Measurements from ENCODE around the gene CDON. TPM values are rescaled to one million over a fixed set of nuclear protein-coding genes. Genes with fewer than 3 reads are reported as not detected.

CDON gene
- total and polyA plus RNA-seq, 9 of the 15 experiments (the other 6 are each of a cell fraction or from before 2014, with no cell fraction given): 0.08 to 0.64 (median 0.40) TPM

DNA sequence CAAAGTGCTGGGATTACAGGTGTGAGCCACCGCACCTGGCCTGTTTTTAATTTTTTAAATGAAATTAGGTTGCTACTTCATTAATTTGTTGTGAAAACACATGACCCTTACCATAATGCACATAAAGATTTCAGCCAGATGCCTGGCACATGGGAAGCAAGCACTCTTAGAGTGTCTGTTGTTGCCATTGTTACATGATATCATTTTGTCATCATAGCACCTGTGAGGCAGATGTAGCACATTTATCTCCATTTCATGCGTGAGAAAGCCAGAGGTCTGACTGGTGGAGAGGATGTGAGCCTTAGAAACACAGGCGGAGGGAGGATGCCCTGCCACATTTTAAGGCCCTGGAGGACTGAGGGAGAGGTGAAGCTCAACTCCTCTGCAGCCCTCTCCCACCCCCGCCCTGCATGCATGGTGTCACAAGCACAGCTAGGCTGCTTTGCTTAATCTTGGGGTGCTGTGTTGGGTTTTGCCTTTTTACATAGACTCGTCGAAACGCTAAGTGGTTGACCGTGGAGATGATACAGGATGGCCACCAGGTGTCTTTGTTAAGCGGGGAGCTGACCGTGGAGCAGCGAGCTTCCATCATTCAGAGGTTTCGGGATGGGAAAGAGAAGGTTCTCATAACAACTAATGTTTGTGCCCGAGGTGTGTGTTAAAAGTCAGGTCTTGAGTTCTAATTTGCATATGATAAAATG is 144.4 kb downstream of the CDON start (continued):
- TF ChIP-seq, protein P1, sequence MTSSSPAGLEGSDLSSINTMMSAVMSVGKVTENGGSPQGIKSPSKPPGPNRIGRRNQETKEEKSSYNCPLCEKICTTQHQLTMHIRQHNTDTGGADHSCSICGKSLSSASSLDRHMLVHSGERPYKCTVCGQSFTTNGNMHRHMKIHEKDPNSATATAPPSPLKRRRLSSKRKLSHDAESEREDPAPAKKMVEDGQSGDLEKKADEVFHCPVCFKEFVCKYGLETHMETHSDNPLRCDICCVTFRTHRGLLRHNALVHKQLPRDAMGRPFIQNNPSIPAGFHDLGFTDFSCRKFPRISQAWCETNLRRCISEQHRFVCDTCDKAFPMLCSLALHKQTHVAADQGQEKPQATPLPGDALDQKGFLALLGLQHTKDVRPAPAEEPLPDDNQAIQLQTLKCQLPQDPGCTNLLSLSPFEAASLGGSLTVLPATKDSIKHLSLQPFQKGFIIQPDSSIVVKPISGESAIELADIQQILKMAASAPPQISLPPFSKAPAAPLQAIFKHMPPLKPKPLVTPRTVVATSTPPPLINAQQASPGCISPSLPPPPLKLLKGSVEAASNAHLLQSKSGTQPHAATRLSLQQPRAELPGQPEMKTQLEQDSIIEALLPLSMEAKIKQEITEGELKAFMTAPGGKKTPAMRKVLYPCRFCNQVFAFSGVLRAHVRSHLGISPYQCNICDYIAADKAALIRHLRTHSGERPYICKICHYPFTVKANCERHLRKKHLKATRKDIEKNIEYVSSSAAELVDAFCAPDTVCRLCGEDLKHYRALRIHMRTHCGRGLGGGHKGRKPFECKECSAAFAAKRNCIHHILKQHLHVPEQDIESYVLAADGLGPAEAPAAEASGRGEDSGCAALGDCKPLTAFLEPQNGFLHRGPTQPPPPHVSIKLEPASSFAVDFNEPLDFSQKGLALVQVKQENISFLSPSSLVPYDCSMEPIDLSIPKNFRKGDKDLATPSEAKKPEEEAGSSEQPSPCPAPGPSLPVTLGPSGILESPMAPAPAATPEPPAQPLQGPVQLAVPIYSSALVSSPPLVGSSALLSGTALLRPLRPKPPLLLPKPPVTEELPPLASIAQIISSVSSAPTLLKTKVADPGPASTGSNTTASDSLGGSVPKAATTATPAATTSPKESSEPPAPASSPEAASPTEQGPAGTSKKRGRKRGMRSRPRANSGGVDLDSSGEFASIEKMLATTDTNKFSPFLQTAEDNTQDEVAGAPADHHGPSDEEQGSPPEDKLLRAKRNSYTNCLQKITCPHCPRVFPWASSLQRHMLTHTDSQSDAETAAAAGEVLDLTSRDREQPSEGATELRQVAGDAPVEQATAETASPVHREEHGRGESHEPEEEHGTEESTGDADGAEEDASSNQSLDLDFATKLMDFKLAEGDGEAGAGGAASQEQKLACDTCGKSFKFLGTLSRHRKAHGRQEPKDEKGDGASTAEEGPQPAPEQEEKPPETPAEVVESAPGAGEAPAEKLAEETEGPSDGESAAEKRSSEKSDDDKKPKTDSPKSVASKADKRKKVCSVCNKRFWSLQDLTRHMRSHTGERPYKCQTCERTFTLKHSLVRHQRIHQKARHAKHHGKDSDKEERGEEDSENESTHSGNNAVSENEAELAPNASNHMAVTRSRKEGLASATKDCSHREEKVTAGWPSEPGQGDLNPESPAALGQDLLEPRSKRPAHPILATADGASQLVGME (CRISPR knock-in tag; IDR thresholded peaks at IDR 0.05): no peak

DNA sequence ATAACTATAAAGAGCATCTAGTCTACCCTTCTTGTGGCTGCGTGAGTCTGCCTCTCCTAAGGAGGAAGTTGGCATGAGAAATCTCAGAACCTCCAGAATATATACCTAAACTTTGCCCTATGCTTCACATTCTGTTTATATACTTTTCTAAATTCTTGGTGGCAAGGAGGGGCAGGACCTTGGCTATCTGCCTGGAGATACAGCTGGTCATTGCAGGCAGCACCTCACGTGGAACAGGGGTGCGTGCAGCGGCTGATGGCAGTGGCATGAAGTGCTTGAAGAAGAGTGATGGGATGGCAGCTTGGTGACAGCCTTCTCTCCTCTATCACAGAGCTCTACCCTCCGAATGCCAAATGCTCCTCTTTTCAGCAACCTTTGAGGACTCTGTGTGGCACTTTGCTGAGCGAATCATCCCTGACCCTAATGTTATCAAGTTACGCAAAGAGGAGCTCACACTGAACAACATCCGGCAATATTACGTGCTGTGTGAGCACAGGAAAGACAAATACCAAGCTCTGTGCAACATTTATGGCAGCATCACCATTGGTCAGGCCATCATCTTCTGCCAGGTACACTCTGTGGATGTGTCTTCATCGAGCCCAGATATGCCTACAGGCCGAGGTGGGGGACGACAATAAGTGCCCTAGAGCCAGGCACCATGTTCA is 145.9 kb downstream of the CDON start:
- no peak overlapping the region for H3K4me3 ChIP-seq
- no peaks in the 10 kb centered on the region for H3K9me3 ChIP-seq (replicated peaks; ENCODE audit: control insufficient read depth, insufficient read depth, low read depth, low read length)
- H3K27ac ChIP-seq (ENCODE audit: extremely low read depth, low read depth, low read length): no peak overlapping the region
- no peaks in the 10 kb centered on the region for H3K9me1 ChIP-seq (ENCODE audit: control insufficient read depth, insufficient read depth, low read length)
- BruUV-seq (replicated peaks): no TSS peak
- DNase-seq (ENCODE audit: extremely low read depth in 1 of 4, low spot score in 3 of 4) (no peak), ATAC-seq (no peak), FAIRE-seq (no peak)
- H2AFZ ChIP-seq (ENCODE audit: low read depth, low read length): no peak overlapping the region
- H3K79me2 ChIP-seq (ENCODE audit: control insufficient read depth, insufficient read depth, low read length): no peaks in the 10 kb centered on the region
- H3K9ac ChIP-seq (ENCODE audit: insufficient read depth in 1 of 2, low read depth in 2 of 2, low read length in 2 of 2): no peak overlapping the region
- CTCF ChIA-PET (ENCODE audit: low intra/inter-chr PET ratio): no interaction called here
- H4K20me1 ChIP-seq (replicated peaks; ENCODE audit: control insufficient read depth, insufficient read depth, low read length): no peaks in the 10 kb centered on the region
- intact Hi-C loops (cut with micrococcal nuclease): no loop called here
- WGBS (ENCODE audit: insufficient coverage, low coverage, missing lambda C conversion rate): 1% methylated on average over 12 of the region's 12 CpGs
- peaks cover 50 to 51% of the 10 kb centered on the region in 2 experiments for H3K27me3 ChIP-seq (ENCODE audit: control insufficient read depth in 2 of 2, insufficient read depth in 2 of 2, low read length in 2 of 2)
- H3K4me2 ChIP-seq (ENCODE audit: insufficient read depth, low read length): no peak overlapping the region
- H3K36me3 ChIP-seq (ENCODE audit: control insufficient read depth, insufficient read depth, low read length): no peaks in the 10 kb centered on the region
- in situ Hi-C loops (cut with MboI): no loop called here
- no peaks in the 10 kb centered on the region for H3K4me1 ChIP-seq (replicated peaks in 1 of 2; ENCODE audit: control insufficient read depth in 2 of 2, insufficient read depth in 2 of 2, low read length in 2 of 2)
- POLR2A ChIA-PET: interaction anchor here (0.6 to 1.5 kb wide), 3 partner anchors 13 to 15 kb away, joined by 3 to 9 read pairs (median 7); partner anchors contain the start of gene PUS3
- TF ChIP-seq KAT8 (IDR thresholded peaks at IDR 0.05; ENCODE audit: low read depth): no peak
- no peak for TF ChIP-seq XRCC3 (IDR thresholded peaks at IDR 0.05)
- no peak for TF ChIP-seq PTBP1 (IDR thresholded peaks at IDR 0.05; ENCODE audit: low read depth, low read length)
- no peak for TF ChIP-seq FOXJ3 (CRISPR knock-in tag; IDR thresholded peaks at IDR 0.05)
- TF ChIP-seq KDM5B (IDR thresholded peaks at IDR 0.05; ENCODE audit: insufficient replicate concordance, low read depth, low read length): no peak
- TF ChIP-seq MAX (CRISPR knock-in tag; IDR thresholded peaks at IDR 0.05): no peak
- TF ChIP-seq, protein P2, sequence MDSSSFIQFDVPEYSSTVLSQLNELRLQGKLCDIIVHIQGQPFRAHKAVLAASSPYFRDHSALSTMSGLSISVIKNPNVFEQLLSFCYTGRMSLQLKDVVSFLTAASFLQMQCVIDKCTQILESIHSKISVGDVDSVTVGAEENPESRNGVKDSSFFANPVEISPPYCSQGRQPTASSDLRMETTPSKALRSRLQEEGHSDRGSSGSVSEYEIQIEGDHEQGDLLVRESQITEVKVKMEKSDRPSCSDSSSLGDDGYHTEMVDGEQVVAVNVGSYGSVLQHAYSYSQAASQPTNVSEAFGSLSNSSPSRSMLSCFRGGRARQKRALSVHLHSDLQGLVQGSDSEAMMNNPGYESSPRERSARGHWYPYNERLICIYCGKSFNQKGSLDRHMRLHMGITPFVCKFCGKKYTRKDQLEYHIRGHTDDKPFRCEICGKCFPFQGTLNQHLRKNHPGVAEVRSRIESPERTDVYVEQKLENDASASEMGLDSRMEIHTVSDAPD (CRISPR knock-in tag; IDR thresholded peaks at IDR 0.05): no peak
- TF ChIP-seq ZNF408 (CRISPR knock-in tag; IDR thresholded peaks at IDR 0.05; ENCODE audit: low read depth): no peak
- no peak for TF ChIP-seq RBM14 (IDR thresholded peaks at IDR 0.05; ENCODE audit: borderline replicate concordance, insufficient read depth, low read depth, low read length)
